ENCODE data around the gene KRT14.

KRT14 gene

GRCh38 chr17:41559548-41559947 is 27.1 kb downstream of the KRT14 start:
- no peak overlapping the region for H3K4me3 ChIP-seq (replicated peaks; ENCODE audit: low read depth, low read length)
- TF ChIP-seq CTCF (IDR thresholded peaks at IDR 0.05; ENCODE audit: low read depth, low read length, missing control alignments), result no peak
- no peak for DNase-seq (ENCODE audit: extremely low read depth, low read depth)

- no peak for DNase-seq (ENCODE audit: extremely low read depth, low read depth)
- no peak for TF ChIP-seq CTCF (IDR thresholded peaks at IDR 0.05; ENCODE audit: low read depth, low read length, missing control alignments)
- no peak overlapping the region for H3K4me3 ChIP-seq (replicated peaks; ENCODE audit: low read depth, low read length)
Measured at GRCh38 chr17:41556931-41557330, 29.8 kb downstream of the KRT14 start.

GRCh38 chr17:41556306-41556705 is 30.4 kb downstream of the KRT14 start:
- no peak overlapping the region for H3K4me3 ChIP-seq (replicated peaks; ENCODE audit: low read depth, low read length)
- TF ChIP-seq CTCF (IDR thresholded peaks at IDR 0.05; ENCODE audit: low read depth, low read length, missing control alignments), result no peak
- DNase-seq (ENCODE audit: extremely low read depth, low read depth), result no peak

GRCh38 chr17:41555105-41555887 is 31.4 kb downstream of the KRT14 start:
- no peak for DNase-seq (ENCODE audit: extremely low read depth, low read depth)

GRCh38 chr17:41553987-41554680 is 32.6 kb downstream of the KRT14 start:
- H3K4me3 ChIP-seq (replicated peaks; ENCODE audit: low read depth, low read length), result no peak overlapping the region
- no peak for DNase-seq (ENCODE audit: extremely low read depth, low read depth)
- TF ChIP-seq CTCF (IDR thresholded peaks at IDR 0.05; ENCODE audit: low read depth, low read length, missing control alignments), result no peak

More at GRCh38 chr17:41555105-41555887, 31.4 kb downstream of the KRT14 start:
- no peak for TF ChIP-seq CTCF (IDR thresholded peaks at IDR 0.05; ENCODE audit: low read depth, low read length, missing control alignments)
- no peak overlapping the region for H3K4me3 ChIP-seq (replicated peaks; ENCODE audit: low read depth, low read length)

GRCh38 chr17:41553176-41553575 is 33.5 kb downstream of the KRT14 start:
- no peak for TF ChIP-seq CTCF (IDR thresholded peaks at IDR 0.05; ENCODE audit: low read depth, low read length, missing control alignments)
- DNase-seq (ENCODE audit: extremely low read depth, low read depth), result no peak
- H3K4me3 ChIP-seq (replicated peaks; ENCODE audit: low read depth, low read length), result no peak overlapping the region
